ENCODE data around the gene LGI4. TPM values are rescaled to one million over a fixed set of nuclear protein-coding genes. Genes with fewer than 3 reads are reported as not detected.

The LGI4 gene
- total RNA-seq, 1 donor from 2014 or later, result not detected

GRCh38 chr19:35142606-35143230 is 7.9 kb upstream of the LGI4 start:
- CTCF ChIA-PET, result interaction anchor here (1.1 to 3.6 kb wide), 10 partner anchors 11 to 320 kb away, joined by 3 to 27 read pairs (median 4); partner anchors contain the start of genes FXYD5 and USF2
- Mint-ChIP-seq H3K36me3 (ENCODE audit: low read depth) (no peaks in the 10 kb centered on the region), H3K4me1 (peaks cover 34% of the 10 kb centered on the region), H3K4me3 (peak overlapping the region; percentile 87), H3K27me3 (no peaks in the 10 kb centered on the region), H3K27ac (no peak overlapping the region), H3K9me3 (no peaks in the 10 kb centered on the region)
- DNase-seq (peak; percentile 65), ATAC-seq (ENCODE audit: low read depth) (peak; percentile 26)
- TF ChIP-seq CTCF (IDR thresholded peaks at IDR 0.05), result no peak
- POLR2A ChIA-PET, result interaction anchor here (0.6 to 3.6 kb wide), 11 partner anchors 11 to 205 kb away, joined by 3 to 36 read pairs (median 8); partner anchors contain the start of genes FFAR1 and FXYD5
- intact Hi-C loops (cut with micrococcal nuclease), result loop anchor here (2.0 to 5.0 kb wide), 3 partner anchors 126 to 320 kb away; partner anchors contain the start of genes CD22 and USF2

- POLR2A ChIA-PET, result interaction anchor here (0.5 to 3.6 kb wide), 23 partner anchors 10 to 349 kb away, joined by 3 to 36 read pairs (median 4); partner anchors contain the start of genes FFAR1, FXYD5, HAMP and KRTDAP
- ATAC-seq (ENCODE audit: low read depth) (peak; percentile 11), DNase-seq (no peak)
- TF ChIP-seq CTCF (IDR thresholded peaks at IDR 0.05), result no peak
- no peaks in the 10 kb centered on the region for H3K36me3 Mint-ChIP-seq (ENCODE audit: low read depth)
- intact Hi-C loops (cut with micrococcal nuclease), result loop anchor here (1.0 to 5.0 kb wide), 9 partner anchors 13 to 320 kb away; partner anchors contain the start of genes CD22, FFAR1 and USF2
- peak overlapping the region; percentile 77 for H3K27ac Mint-ChIP-seq
- peak overlapping the region; percentile 87 for H3K4me3 Mint-ChIP-seq
- CTCF ChIA-PET, result interaction anchor here (0.7 to 3.6 kb wide), 18 partner anchors 12 to 353 kb away, joined by 3 to 27 read pairs (median 6); partner anchors contain the start of genes FXYD5 and USF2
- H3K27me3 Mint-ChIP-seq, result no peaks in the 10 kb centered on the region
- no peaks in the 10 kb centered on the region for H3K9me3 Mint-ChIP-seq
- peaks cover 39% of the 10 kb centered on the region for H3K4me1 Mint-ChIP-seq
Observed at GRCh38 chr19:35141837-35142605, 7.2 kb upstream of the LGI4 start.

- no peak for TF ChIP-seq CTCF (IDR thresholded peaks at IDR 0.05)
- H3K9me3 Mint-ChIP-seq, result no peaks in the 10 kb centered on the region
- no peaks in the 10 kb centered on the region for H3K36me3 Mint-ChIP-seq (ENCODE audit: low read depth)
- ChIA-PET POLR2A (interaction anchor here (0.5 to 3.6 kb wide), 23 partner anchors 10 to 350 kb away, joined by 3 to 36 read pairs (median 4); partner anchors contain the start of genes FFAR1, FXYD5, HAMP and KRTDAP), CTCF (interaction anchor here (0.7 to 3.6 kb wide), 18 partner anchors 13 to 354 kb away, joined by 3 to 27 read pairs (median 6); partner anchors contain the start of genes FXYD5 and USF2)
- H3K27me3 Mint-ChIP-seq, result no peaks in the 10 kb centered on the region
- intact Hi-C loops (cut with micrococcal nuclease), result loop anchor here (1.0 to 5.0 kb wide), 8 partner anchors 14 to 321 kb away; partner anchors contain the start of genes CD22 and FFAR1
- DNase-seq, result peak; percentile 87
- peaks cover 40% of the 10 kb centered on the region for H3K4me1 Mint-ChIP-seq
- H3K4me3 Mint-ChIP-seq, result peak overlapping the region; percentile 87
- H3K27ac Mint-ChIP-seq, result peak overlapping the region; percentile 77
- ATAC-seq (ENCODE audit: low read depth), result peak; percentile 86
Observed at GRCh38 chr19:35140962-35141836, 6.3 kb upstream of the LGI4 start.

GRCh38 chr19:35140207-35140961 is 5.5 kb upstream of the LGI4 start:
- no peak overlapping the region for H3K4me3 Mint-ChIP-seq
- no peaks in the 10 kb centered on the region for H3K9me3 Mint-ChIP-seq
- H3K27ac Mint-ChIP-seq, result peak overlapping the region; percentile 19
- no peaks in the 10 kb centered on the region for H3K27me3 Mint-ChIP-seq
- ChIA-PET CTCF (interaction anchor here (1.0 to 3.6 kb wide), 5 partner anchors 16 to 213 kb away, joined by 3 to 27 read pairs (median 6); no protein-coding TSS in a partner anchor), POLR2A (interaction anchor here (0.6 to 3.6 kb wide), 9 partner anchors 14 to 207 kb away, joined by 3 to 36 read pairs (median 18); partner anchors contain the start of genes FFAR1 and FXYD5)
- TF ChIP-seq CTCF (IDR thresholded peaks at IDR 0.05), result no peak
- ATAC-seq (ENCODE audit: low read depth) (no peak), DNase-seq (no peak)
- peaks cover 45% of the 10 kb centered on the region for H3K4me1 Mint-ChIP-seq
- H3K36me3 Mint-ChIP-seq (ENCODE audit: low read depth), result no peaks in the 10 kb centered on the region
- intact Hi-C loops (cut with micrococcal nuclease), result loop anchor here (2.0 to 5.0 kb wide), 3 partner anchors 187 to 322 kb away; partner anchors contain the start of genes CD22 and FFAR1

Measured in activated B cell treated with CpG ODN at 0.5 μM for 24 hours (primary cell).